Loucy (cell line): Measurements from ENCODE around the gene NCDN.

ENCODE experiments used
- EZH2phosphoT487 ChIP-seq: fragments of 200-600 bp; IDR thresholded peaks from 2 replicates; pipeline ENCODE4 v1.6.1; 2018; ENCODE audit warnings: antibody characterized with exemption, mild to moderate bottlenecking, moderate library complexity, borderline replicate concordance
- TF ChIP-seq, protein P1 (sequence below): fragments of 200-600 bp; sonication (generic); conservative IDR thresholded peaks from 2 replicates; pipeline ENCODE4 v1.5.1; 2014; ENCODE audit warnings: mild to moderate bottlenecking, antibody characterized with exemption, low read length

GRCh38 chr1:35553851-35554250, 3.7 kb upstream of the NCDN start:
- TF ChIP-seq, protein P1, sequence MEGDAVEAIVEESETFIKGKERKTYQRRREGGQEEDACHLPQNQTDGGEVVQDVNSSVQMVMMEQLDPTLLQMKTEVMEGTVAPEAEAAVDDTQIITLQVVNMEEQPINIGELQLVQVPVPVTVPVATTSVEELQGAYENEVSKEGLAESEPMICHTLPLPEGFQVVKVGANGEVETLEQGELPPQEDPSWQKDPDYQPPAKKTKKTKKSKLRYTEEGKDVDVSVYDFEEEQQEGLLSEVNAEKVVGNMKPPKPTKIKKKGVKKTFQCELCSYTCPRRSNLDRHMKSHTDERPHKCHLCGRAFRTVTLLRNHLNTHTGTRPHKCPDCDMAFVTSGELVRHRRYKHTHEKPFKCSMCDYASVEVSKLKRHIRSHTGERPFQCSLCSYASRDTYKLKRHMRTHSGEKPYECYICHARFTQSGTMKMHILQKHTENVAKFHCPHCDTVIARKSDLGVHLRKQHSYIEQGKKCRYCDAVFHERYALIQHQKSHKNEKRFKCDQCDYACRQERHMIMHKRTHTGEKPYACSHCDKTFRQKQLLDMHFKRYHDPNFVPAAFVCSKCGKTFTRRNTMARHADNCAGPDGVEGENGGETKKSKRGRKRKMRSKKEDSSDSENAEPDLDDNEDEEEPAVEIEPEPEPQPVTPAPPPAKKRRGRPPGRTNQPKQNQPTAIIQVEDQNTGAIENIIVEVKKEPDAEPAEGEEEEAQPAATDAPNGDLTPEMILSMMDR = no peak
- TF ChIP-seq EZH2phosphoT487 = no peak
